ENCODE measurements around the gene MEX3D. TPM values are rescaled to one million over a fixed set of nuclear protein-coding genes. Genes with fewer than 3 reads are reported as not detected.
A peak's percentile ranks its signal among the peaks of the same experiment; 100 is the strongest.

Gene MEX3D
- total and polyA plus RNA-seq, 9 donors = 7.3 to 54.4 (median 34.8) TPM

- H3K27me3 ChIP-seq = no peaks in the 10 kb centered on the region
- no peaks in the 10 kb centered on the region for H3K9me3 ChIP-seq
- peak overlapping the region; percentile 57 for H3K4me3 ChIP-seq
- peaks cover 7% of the 10 kb centered on the region for H3K4me1 ChIP-seq (ENCODE audit: insufficient read depth)
- no peaks in the 10 kb centered on the region for H3K36me3 ChIP-seq
- intact Hi-C loops (cut with DNase I) = no loop called here
- peak; percentile 82 to 92 (median 86) for DNase-seq
- H3K27ac ChIP-seq = peak overlapping the region; percentile 95 to 98
- 1% methylated on average over 20 to 94 of the region's 94 CpGs for WGBS, 3 donors
- TF ChIP-seq POLR2A (IDR thresholded peaks at IDR 0.05) (peak; percentile 72), CTCF (IDR thresholded peaks at IDR 0.05) (peak in 2 of 3 donors; percentile 19 to 23), EP300 (IDR thresholded peaks at IDR 0.05) (no peak)
These were observed 24.1 kb upstream of the MEX3D start for GRCh38 chr19:1592024-1592754.

GRCh38 chr19:1591421-1592023, 23.4 kb upstream of the MEX3D start:
- Histone ChIP-seq H3K27me3 (no peaks in the 10 kb centered on the region), H3K9me3 (no peaks in the 10 kb centered on the region), H3K4me1 (ENCODE audit: insufficient read depth) (peaks cover 7% of the 10 kb centered on the region), H3K36me3 (no peaks in the 10 kb centered on the region), H3K27ac (peak overlapping the region; percentile 95 to 98), H3K4me3 (peak overlapping the region; percentile 57)
- DNase-seq = no peak
- 1 to 2% (median 1%) methylated on average over 31 of the region's 31 CpGs for WGBS, 3 donors
- intact Hi-C loops (cut with DNase I) = no loop called here
- TF ChIP-seq EP300 (IDR thresholded peaks at IDR 0.05) (no peak), POLR2A (IDR thresholded peaks at IDR 0.05) (no peak), CTCF (IDR thresholded peaks at IDR 0.05) (no peak)

- intact Hi-C loops (cut with DNase I) = no loop called here
- H3K9me3 ChIP-seq = no peaks in the 10 kb centered on the region
- TF ChIP-seq CTCF (IDR thresholded peaks at IDR 0.05) = no peak
- no peak overlapping the region for H3K4me3 ChIP-seq
- H3K36me3 ChIP-seq = no peaks in the 10 kb centered on the region
- no peaks in the 10 kb centered on the region for H3K27me3 ChIP-seq
- DNase-seq = no peak
- WGBS, 3 donors = 28 to 32% (median 31%) methylated on average over 10 of the region's 10 CpGs
- peaks cover 7% of the 10 kb centered on the region for H3K4me1 ChIP-seq (ENCODE audit: insufficient read depth)
- no peak overlapping the region for H3K27ac ChIP-seq
These were observed 22.7 kb upstream of the MEX3D start for GRCh38 chr19:1590641-1591397.

GRCh38 chr19:1587872-1588271, 19.7 kb upstream of the MEX3D start:
- Histone ChIP-seq H3K4me1 (ENCODE audit: insufficient read depth) (peaks cover 7% of the 10 kb centered on the region), H3K36me3 (no peaks in the 10 kb centered on the region), H3K4me3 (no peak overlapping the region), H3K9me3 (no peaks in the 10 kb centered on the region), H3K27ac (no peak overlapping the region), H3K27me3 (no peaks in the 10 kb centered on the region)
- 50 to 63% (median 56%) methylated on average over 9 of the region's 9 CpGs for WGBS, 3 donors
- TF ChIP-seq CTCF (IDR thresholded peaks at IDR 0.05) (no peak), EP300 (IDR thresholded peaks at IDR 0.05) (no peak), POLR2A (IDR thresholded peaks at IDR 0.05) (no peak)
- intact Hi-C loops (cut with DNase I) = no loop called here
- DNase-seq = no peak

Data from ovary (tissue), 9 donors.